ENCODE data around the gene PLCH2.
"Not testable (repeated sequence)": the region's sequence is repeated elsewhere in the genome, so short reads cannot be mapped to it uniquely, and the experiment has no call there.

Gene PLCH2

DNA sequence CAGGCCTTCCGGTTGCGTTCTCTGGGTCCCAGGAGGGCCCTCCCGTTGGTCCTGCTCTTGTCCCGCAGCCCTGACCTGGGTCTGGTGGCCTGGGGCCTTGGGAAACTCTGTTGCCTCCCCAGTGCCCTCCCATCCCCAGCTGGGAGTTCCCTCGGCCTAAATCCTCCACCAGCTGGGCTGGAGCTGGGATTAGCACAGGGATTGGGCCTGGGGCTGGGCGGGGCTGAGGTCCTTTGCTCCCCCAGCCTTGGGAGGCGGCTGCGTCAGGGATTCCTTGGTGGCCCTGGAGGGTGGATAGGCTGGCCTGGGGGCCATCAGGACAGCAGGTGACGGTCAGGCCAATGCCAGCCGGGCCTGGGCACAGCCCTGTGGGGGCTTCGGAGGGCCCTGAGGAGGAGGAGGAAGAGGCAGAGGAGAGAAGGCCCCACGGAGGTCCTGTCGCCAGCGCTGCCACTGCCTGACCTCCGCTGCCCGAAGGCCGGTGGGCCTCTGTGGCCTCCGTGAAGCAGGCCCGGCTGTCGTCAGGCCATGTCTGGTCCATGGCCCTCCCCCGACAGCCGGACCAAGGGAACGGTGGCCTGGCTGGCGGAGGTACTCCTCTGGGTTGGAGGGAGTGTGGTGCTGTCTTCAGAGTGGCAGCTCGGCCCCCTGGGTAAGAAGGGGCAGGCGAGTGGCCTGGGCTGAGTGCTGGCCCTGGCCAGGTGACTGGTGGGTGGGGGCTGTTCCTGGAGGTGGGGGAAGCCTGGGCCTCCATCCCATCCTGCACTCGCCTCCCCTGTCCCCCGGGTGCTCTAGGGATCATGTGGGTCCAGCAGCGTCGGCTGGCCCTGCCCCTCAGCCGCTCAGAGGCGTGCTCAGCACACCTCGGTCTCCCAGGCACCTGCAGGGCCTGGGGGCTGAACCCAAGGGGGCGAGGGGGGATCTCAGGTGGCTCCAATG is at the start of gene PLCH2:
TSS of gene PLCH2 (plus strand) at position 229 of the 939 bp plus-strand sequence. CDS start at position 529, 300 bp downstream.
- DNase-seq: no peak

DNA sequence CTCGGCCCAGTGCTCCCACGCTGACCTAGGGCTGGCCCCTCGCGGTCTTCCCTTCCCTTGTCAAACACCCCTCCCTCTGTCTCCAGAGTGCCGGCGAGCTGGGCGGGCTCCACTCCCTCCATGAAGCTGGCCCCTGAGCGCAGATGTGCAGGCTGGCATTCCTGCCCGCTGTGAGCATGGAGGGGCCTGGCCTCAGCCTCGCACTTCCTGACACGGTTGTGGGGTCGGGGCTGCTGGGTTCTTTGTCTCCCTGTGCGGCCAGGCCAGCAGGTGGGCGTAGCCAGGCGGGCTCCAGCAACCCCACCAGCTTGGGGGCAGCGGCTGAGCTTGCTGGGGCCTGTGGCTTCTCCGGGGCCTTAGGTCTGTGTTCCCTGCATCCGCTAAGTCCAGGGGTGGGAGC is 49.5 kb upstream of the PLCH2 start:
- no peak for DNase-seq

GRCh38 chr1:2427051-2427450 is 49.0 kb upstream of the PLCH2 start:
- DNase-seq: no peak

DNA sequence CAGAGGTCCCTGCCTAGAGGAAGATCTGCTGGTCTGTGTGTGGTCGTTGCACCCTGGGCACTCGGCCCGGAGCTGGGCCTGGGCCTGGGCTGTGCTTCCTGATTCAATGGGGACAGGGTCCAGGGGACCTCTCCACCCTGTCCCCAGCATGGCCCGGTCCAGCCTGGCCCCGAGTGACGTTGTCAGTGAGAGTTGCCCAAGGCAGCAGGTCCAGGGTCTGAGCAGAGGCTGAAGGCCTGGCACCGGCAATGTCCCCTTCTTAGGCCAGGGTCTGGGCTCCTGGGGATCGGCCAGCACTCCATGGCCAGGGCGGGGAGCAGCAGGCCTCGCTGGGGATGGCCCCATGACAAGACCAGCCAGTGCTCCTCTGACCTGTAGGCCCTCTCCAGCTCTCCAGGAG is 48.1 kb upstream of the PLCH2 start:
- no peak for DNase-seq

GRCh38 chr1:2428490-2428889 is 47.6 kb upstream of the PLCH2 start:
- no peak for DNase-seq

DNA sequence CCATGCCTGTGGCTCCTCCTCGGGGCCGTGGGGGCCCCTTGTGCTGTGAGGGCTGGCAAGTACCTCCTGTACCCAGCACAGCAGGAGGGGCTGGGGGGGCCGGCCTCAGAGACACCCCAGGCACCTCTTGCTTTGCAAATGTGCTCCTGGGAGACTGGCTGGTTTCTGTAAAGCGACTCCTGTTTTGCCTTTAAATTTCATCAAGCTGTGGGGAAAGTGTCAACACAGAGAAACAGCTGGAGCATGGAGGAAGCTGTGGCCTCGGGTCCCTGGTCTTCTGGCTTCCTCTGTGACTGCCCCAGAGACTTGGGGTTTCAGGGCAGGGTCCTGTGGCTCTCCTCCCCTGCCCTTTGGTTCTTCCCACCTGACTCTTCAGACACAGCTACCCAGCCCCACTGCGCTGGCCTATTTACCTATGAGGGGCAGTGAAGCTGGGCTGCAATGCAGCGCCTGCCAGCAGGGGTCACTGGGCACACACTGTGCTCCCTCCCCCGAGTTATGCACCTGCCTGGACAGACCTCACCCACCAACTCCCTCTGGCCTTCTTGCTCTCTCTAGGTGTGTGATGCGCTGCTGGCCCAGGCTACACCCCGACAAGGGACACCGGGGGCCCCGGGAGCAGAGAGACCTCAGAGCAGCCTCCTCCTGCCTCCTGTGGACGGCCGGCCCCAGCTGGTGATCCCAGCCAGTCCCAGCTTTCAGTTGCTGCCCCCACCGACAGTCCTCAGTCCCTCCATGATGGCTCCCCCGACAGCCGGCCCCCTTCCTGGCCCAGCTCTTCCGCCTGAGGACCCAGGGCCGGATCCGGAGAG is 46.1 kb upstream of the PLCH2 start:
- peak in 1 of 2 donors; percentile 19 for DNase-seq

DNA sequence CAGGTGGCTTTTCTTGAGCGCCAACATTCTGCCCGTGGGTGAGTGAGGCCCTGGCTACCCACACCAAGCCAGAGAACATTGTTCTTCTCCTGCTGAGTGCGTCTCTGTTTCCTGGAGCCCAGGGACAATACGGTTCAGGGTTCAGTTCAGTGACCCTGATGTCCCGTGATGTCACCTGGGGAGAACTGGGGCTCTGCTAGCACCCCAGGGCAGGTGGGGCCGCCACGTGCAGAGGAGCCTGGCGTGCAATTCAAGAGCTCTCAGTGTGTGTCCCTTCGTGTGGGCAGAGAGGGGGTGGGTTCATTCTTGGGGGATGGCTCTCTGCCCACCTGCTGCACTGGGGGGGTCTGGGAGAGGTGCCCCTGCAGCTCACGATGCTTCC is 45.5 kb upstream of the PLCH2 start:
- no peak for DNase-seq

DNA sequence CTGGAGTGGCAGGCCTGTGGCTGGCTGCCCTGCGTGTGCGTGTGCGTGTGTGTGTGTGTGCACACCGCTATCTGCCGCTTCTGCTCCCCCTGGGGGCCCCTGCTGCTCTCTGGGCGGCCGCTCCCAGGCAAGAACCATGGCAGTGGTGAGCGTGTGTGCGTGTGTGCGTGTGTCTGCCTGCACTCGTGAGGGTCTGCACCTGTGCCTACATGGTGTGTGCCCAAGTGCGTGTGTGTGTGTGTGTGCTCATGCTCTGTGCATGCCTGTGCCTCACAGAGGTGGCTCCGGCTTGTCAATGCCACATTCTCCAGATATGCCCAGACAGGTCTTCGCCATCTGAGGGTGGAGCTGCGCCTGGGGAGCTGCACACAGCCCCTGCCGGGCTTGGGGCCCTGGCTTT is 45.0 kb upstream of the PLCH2 start:
- no peak for DNase-seq

DNA sequence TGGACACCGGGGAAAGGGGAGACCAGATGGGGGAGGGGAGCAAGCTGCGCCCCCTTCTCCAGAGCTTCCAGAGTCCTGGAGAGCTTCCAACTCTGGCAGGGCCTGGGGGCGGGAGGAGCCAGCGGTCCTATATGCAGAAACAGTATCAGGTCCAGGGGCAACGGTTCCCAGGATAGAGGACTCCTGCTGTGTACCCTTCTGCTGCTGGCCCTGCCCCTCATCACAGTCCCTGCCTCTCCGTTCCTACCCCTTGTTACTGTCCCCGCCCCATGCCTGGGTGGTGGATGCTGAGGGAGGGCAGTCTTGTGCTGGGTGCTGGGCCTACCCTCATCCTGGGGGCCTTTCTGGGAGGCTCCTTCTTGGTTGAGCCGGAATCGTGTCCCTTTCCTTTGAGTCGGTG is 44.6 kb upstream of the PLCH2 start:
- DNase-seq: no peak

DNA sequence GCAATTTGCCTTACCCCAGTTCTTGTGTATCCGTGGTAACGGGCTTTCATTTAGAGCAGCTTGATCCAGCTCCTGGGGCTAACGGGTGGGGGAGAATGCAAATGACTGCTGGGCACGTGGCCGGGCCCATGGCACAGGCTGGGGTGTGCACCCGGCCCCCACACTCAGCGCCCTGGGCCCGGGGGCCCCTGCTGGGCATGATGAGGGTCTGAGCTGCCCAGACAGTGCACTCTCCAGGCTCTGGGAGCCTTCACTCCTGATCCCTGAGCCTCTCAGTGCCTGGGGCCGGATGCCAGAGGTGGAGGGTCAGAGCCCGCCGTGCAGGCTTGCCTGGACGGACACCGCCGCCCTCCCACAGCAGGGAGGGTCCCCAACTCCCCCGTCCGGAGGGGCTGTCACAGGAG is 43.6 kb upstream of the PLCH2 start:
- no peak for DNase-seq

GRCh38 chr1:2433196-2433595 is 42.9 kb upstream of the PLCH2 start:
- DNase-seq: no peak

DNA sequence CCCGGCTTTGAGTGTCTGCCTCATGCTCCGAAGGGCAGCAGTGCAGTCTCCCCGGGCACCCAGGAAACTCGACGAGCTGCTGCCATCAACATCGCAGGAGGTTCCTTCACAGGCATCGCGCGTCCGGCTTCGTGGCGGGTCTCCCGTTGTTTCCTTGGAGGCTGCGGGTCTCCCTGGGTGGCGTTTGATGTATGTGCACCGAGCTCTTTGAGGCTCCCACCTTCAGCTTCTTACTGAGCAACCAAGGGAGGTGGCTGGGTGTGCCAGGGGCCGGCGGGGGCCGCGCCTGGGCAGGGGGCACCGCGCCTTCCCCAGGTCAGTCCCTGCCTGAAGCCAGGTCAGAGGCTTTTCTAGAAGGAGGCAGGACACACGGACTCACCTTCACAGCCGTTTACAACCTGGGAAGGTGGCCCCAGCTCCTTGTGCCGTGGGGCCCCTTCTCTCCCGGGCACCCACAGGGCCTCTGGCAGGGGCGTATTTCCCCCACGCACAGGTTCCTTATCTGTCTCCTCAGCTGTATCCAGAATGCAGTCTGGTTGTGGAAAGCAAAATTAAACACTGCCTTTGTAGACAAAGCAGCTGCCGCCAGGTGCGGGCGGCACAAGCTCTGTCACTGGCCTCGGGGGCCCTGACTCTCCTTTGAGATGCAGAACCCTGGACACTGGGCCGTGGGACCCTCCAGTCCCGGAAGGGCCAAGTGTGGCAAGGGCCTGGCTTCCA is 42.0 kb upstream of the PLCH2 start:
- DNase-seq: no peak

- DNase-seq: no peak
Measured at GRCh38 chr1:2435091-2435490, 41.0 kb upstream of the PLCH2 start.

DNA sequence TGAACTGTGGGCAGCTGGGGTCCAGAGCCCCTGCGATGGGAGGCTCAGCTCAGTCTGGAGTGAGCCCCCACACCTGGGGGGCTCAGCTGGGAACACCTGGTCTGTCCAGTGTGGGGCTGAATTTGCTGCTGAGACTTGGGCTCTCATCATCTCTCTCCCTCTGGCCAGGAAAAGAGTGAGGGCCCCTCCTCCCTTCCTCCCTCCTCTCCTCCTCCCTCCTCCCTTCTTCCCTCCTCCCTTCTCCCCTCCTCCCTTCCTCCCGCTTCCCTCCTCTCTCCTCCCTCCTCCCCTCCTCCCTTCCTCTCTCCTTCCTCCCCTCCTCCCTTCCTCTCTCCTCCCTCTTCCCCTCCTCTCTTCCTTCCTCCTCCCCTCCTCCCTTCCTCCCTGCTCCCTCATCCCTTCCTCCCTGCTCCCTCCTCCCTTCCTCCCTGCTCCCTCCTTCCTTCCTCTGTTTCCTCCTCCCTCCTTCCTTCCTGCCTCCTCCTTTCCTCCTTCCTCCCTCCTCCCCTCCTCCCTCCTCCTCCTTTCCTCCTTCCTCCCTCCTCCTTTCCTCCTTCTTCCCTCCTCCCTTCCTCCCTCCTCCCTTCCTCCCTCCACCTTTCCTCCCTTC is 40.2 kb upstream of the PLCH2 start:
- DNase-seq: no peak

GRCh38 chr1:2436876-2437275 is 39.2 kb upstream of the PLCH2 start:
- no peak for DNase-seq

- no peak for DNase-seq
Measured at GRCh38 chr1:2437617-2438016, 38.5 kb upstream of the PLCH2 start.

DNA sequence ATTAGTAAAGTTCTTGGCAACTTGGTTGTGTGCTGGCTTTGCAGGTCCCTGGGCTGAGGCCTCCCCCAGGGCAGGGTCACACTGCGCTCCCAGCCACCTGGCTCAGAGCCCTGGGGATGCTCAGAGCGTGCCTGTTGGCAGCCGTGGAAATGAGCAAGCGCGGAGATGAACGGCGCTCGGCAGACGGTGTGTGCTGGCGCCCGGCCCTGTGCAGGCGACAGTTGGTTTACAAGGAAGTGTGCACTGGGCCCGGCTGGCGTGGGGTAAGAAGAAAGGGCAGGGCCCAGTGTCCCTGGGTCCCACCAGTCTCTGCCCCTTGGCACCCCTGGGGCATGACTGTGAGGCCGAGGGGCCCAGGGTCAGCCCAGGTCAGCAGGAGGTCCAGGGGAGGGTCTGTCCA is 38.1 kb upstream of the PLCH2 start:
- DNase-seq: no peak

DNA sequence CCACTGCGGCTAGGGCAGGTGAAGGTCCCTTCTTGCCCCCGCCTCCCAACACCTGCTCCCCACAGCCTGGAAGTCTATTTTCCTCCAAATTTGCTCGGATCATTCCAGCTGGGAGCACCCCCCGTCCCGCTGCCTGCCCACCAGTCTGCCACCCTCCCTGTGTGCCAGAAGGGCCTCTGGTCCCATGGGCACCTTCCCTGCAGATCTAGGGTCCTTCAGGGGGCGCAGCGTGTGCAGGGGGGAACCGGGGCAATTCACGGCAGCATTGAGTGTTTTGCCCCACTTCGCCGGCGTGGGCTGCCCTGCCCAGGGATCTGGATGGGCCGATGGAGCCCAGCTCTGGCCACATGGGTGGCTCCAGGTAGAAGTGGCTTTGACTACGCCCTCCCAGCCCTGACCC is 37.4 kb upstream of the PLCH2 start:
- no peak for DNase-seq

- DNase-seq: no peak
Measured at GRCh38 chr1:2439369-2439768, 36.7 kb upstream of the PLCH2 start.

GRCh38 chr1:2440346-2440745 is 35.7 kb upstream of the PLCH2 start:
- DNase-seq: not testable (repeated sequence)

- DNase-seq: no peak
Measured at GRCh38 chr1:2441746-2442145, 34.3 kb upstream of the PLCH2 start.

DNA sequence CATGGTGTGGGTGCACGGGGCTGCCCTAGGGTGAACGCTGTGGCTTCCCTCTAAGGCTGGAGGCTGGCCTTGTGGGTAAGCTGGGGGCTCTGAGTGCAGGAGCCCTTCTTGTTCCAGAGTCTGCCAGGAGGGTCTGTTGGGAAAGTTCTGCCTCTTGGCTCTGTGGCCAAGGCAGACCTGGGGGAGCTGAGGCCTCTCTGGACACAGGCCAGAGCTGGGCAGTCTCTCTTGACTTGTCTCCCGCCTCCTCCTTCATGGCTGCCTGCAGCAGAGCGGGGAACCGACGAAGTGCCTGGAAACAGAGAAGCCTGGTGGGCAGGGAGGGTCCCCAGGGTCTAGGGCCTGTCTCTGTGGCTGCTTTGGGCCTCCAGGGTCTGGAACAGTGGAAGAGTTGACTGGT is 33.4 kb upstream of the PLCH2 start:
- no peak for DNase-seq

All from CD4-positive, alpha-beta T cell treated with Interleukin-1 beta for 1 hour (primary cell).